ENCODE data around the gene GRIP2. TPM values are rescaled to one million over a fixed set of nuclear protein-coding genes. Genes with fewer than 3 reads are reported as not detected.
A peak's percentile ranks its signal among the peaks of the same experiment; 100 is the strongest.

The GRIP2 gene
- total RNA-seq, 4 donors from 2014 or later = 0.45 to 0.92 (median 0.66) TPM

GRCh38 chr3:14509796-14510100 is 30.4 kb downstream of the GRIP2 start:
- Histone ChIP-seq H3K27ac (replicated peaks in 1 of 4) (no peak overlapping the region), H3K36me3 (peaks cover 0 to 26% (median 0%) of the 10 kb centered on the region in 4 donors), H3K27me3 (peaks cover 0 to 14% (median 0%) of the 10 kb centered on the region in 4 donors), H3K9me3 (no peaks in the 10 kb centered on the region), H3K4me1 (peaks cover 4 to 7% (median 6%) of the 10 kb centered on the region in 4 donors), H3K4me3 (no peak overlapping the region)
- no peak for DNase-seq (ENCODE audit: extremely low spot score)
- TF ChIP-seq EP300 (IDR thresholded peaks at IDR 0.05) = no peak
- TF ChIP-seq CTCF (IDR thresholded peaks at IDR 0.05) = no peak
- TF ChIP-seq POLR2AphosphoS5 (IDR thresholded peaks at IDR 0.05) = no peak
- TF ChIP-seq POLR2A (IDR thresholded peaks at IDR 0.05; ENCODE audit: low read depth) = no peak
- 91% methylated on average over 3 of the region's 10 CpGs for WGBS
- intact Hi-C loops (cut with DNase I) = loop anchor here (5.0 kb wide), 2 partner anchors 38 to 413 kb away; no protein-coding TSS in a partner anchor

GRCh38 chr3:14508966-14509795 is 31.0 kb downstream of the GRIP2 start:
- intact Hi-C loops (cut with DNase I) = loop anchor here (5.0 kb wide), 2 partner anchors 38 to 413 kb away; no protein-coding TSS in a partner anchor
- H3K4me3 ChIP-seq = peak overlapping the region in 1 of 4 donors; percentile 27
- peaks cover 0 to 21% (median 0%) of the 10 kb centered on the region in 4 donors for H3K36me3 ChIP-seq
- TF ChIP-seq EP300 (IDR thresholded peaks at IDR 0.05) = no peak
- peak; percentile 69 to 96 (median 94) for TF ChIP-seq CTCF (IDR thresholded peaks at IDR 0.05)
- peaks cover 4 to 7% (median 6%) of the 10 kb centered on the region in 4 donors for H3K4me1 ChIP-seq
- 40% methylated on average over 4 of the region's 22 CpGs for WGBS
- H3K9me3 ChIP-seq = no peaks in the 10 kb centered on the region
- H3K27ac ChIP-seq (replicated peaks in 1 of 4) = no peak overlapping the region
- H3K27me3 ChIP-seq = peaks cover 0 to 14% (median 0%) of the 10 kb centered on the region in 4 donors
- no peak for DNase-seq (ENCODE audit: extremely low spot score)

- DNase-seq (ENCODE audit: extremely low spot score) = no peak
- TF ChIP-seq POLR2AphosphoS5 (IDR thresholded peaks at IDR 0.05) = no peak
- no peak for TF ChIP-seq POLR2A (IDR thresholded peaks at IDR 0.05; ENCODE audit: low read depth)
- no peak for TF ChIP-seq EP300 (IDR thresholded peaks at IDR 0.05)
- no peak for TF ChIP-seq CTCF (IDR thresholded peaks at IDR 0.05)
These were observed 31.7 kb downstream of the GRIP2 start for GRCh38 chr3:14508505-14508819.

GRCh38 chr3:14507757-14508504 is 32.2 kb downstream of the GRIP2 start:
- H3K4me1 ChIP-seq = peaks cover 4 to 7% (median 6%) of the 10 kb centered on the region in 4 donors
- 91% methylated on average over 6 of the region's 6 CpGs for WGBS
- TF ChIP-seq POLR2A (IDR thresholded peaks at IDR 0.05; ENCODE audit: low read depth) (no peak), CTCF (IDR thresholded peaks at IDR 0.05) (no peak), POLR2AphosphoS5 (IDR thresholded peaks at IDR 0.05) (no peak)
- no peak overlapping the region for H3K27ac ChIP-seq (replicated peaks in 1 of 4)
- DNase-seq (ENCODE audit: extremely low spot score) = no peak
- intact Hi-C loops (cut with DNase I) = loop anchor here (5.0 kb wide), 2 partner anchors 39 to 414 kb away; no protein-coding TSS in a partner anchor
- peaks cover 0 to 6% (median 2%) of the 10 kb centered on the region in 4 donors for H3K9me3 ChIP-seq
- H3K36me3 ChIP-seq = peaks cover 0 to 27% (median 0%) of the 10 kb centered on the region in 4 donors
- peaks cover 0 to 14% (median 0%) of the 10 kb centered on the region in 4 donors for H3K27me3 ChIP-seq
- no peak overlapping the region for H3K4me3 ChIP-seq

More at GRCh38 chr3:14508505-14508819, 31.7 kb downstream of the GRIP2 start:
- 49% methylated on average over 3 of the region's 3 CpGs for WGBS
- Histone ChIP-seq H3K9me3 (peaks cover 0 to 2% (median 0%) of the 10 kb centered on the region in 4 donors), H3K27me3 (peaks cover 0 to 14% (median 0%) of the 10 kb centered on the region in 4 donors), H3K27ac (replicated peaks in 1 of 4) (no peak overlapping the region), H3K4me3 (no peak overlapping the region), H3K36me3 (peaks cover 0 to 22% (median 0%) of the 10 kb centered on the region in 4 donors), H3K4me1 (peaks cover 4 to 7% (median 6%) of the 10 kb centered on the region in 4 donors)
- intact Hi-C loops (cut with DNase I) = loop anchor here (5.0 kb wide), 2 partner anchors 39 to 414 kb away; no protein-coding TSS in a partner anchor

Data from esophagus muscularis mucosa (tissue), 4 donors.